IPS-20b (cell line): ENCODE results near the gene SIN3B.

Experiments used
- H3K27ac ChIP-seq: one replicate; pipeline ENCODE4 v1.5.1; 2013; ENCODE audit warnings: low read length
- H3K27me3 ChIP-seq: 2 replicates; pipeline ENCODE4 v1.6.1; 2013; ENCODE audit warnings: mild to moderate bottlenecking, low read length, inconsistent platforms; ENCODE audit not compliant: insufficient read depth
- H3K36me3 ChIP-seq: 2 replicates; pipeline ENCODE4 v1.6.1; 2013; ENCODE audit warnings: low read depth, mild to moderate bottlenecking, inconsistent platforms, low read length, moderate library complexity; ENCODE audit not compliant: insufficient read depth
- H3K4me1 ChIP-seq: 2 replicates; pipeline ENCODE4 v1.6.1; 2013; ENCODE audit warnings: mild to moderate bottlenecking, control low read depth, inconsistent platforms, low read length, moderate library complexity; ENCODE audit not compliant: insufficient read depth
- H3K4me3 ChIP-seq: 2 replicates; pipeline ENCODE4 v1.5.1; 2013; ENCODE audit warnings: mild to moderate bottlenecking, low read length, inconsistent platforms
- H3K9ac ChIP-seq: 2 replicates; pipeline ENCODE4 v1.6.1; 2013; ENCODE audit warnings: low read depth, mild to moderate bottlenecking, inconsistent platforms, low read length, moderate library complexity
- H3K9me3 ChIP-seq: 2 replicates; pipeline ENCODE4 v1.6.1; 2013; ENCODE audit warnings: mild to moderate bottlenecking, low read depth, low read length, inconsistent platforms; ENCODE audit not compliant: insufficient read depth

Gene SIN3B

DNA sequence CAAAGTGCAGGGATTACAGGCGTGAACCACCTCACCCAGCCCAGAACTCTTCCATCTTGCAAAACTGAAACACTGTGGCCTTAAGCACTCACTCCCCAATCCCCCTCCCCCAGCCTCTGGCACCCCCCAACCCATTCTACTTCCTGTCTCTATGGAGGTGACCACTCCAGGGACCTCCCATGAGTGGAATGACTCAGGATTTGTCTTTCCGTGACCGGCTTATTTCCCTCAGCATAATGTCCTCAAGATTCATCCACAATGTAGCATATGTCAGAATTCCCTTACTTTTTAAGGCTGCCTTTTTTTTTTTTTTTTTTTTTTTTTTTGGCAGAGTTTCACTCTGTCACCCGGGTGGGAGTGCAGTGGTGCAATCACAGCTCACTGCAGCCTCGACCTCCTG, 56.0 kb downstream of the SIN3B start:
- H3K4me3 ChIP-seq: no peak overlapping the region
- no peak overlapping the region for H3K27ac ChIP-seq
- peaks cover 16% of the 10 kb centered on the region for H3K9me3 ChIP-seq
- no peaks in the 10 kb centered on the region for H3K4me1 ChIP-seq
- no peak overlapping the region for H3K9ac ChIP-seq
- H3K36me3 ChIP-seq: peaks cover 4% of the 10 kb centered on the region; the same call in 1 of the 2 replicates
- no peaks in the 10 kb centered on the region for H3K27me3 ChIP-seq

DNA sequence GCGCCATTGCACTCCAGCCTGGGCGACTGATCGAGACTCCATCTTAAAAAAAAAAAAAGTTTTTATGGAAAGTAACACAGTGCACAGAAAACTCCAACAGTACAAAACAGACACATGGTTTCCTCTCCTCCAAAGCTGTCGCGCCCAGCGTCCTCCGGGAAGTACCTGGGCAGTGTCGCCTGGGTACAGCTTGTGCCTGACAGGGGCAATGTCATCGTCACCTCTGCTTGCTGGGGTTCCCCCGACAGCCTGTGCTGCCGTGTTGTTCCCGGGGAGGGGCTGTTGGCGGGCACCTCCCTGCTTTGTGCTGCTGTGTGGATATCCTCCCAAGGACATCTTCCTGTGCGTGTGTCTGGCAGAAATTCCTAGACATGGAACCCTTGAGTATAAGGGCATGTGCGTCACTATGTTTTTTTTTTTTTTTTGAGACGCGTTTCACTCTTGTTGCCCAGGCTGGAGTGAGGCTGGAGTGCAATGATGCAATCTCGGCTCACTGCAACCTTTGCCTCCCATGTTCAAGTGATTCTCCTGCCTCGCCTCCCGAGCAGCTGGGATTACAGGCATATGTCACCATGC, 57.2 kb downstream of the SIN3B start:
- Histone ChIP-seq H3K4me3 (no peak overlapping the region), H3K9ac (no peak overlapping the region), H3K27me3 (no peaks in the 10 kb centered on the region), H3K27ac (no peak overlapping the region), H3K36me3 (no peaks in the 10 kb centered on the region), H3K9me3 (peaks cover 13% of the 10 kb centered on the region), H3K4me1 (no peaks in the 10 kb centered on the region)

DNA sequence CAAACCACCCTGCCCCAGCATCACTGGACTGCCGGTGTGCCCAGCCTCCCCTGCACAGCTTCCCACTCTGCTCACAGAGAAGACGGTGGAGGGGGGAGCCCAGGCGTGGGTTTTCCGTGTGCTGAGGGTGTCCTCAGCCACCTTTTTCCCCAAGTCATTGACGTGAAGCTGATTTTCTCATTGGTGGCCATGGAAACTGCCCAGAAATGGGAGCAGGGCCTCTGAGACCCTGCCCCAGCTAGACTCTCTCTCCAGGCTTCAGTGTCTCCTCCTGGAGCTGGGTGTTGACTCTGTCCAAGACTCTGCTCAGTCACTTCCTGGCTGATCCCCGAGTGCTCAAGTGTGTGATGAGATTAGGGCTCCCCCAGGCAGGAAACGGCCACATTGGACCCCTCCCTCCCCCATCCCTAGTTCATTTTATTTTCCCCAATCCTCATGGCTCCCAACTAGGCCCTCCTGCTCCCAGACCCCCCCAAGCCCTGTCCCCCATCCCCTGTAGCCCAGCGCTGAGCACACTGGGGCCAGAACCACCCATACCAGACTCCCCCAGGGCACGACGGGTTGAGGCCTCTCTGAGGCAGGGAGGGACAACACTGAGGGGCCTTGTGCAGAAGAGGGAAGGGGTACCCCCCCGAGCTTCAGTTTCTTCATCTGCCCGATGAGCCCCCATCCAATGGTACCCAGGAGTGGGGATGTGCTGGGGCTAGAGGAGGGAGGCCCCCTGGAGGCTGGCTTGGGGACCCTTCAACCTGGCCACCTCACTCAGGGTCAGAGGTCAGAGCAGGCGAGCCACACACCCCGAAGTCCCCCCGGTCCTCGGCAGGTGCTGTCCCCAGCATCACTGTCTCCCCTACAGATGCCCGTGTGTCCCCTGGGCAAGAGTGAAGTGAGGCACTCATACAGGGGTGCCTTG, 58.4 kb downstream of the SIN3B start:
- H3K4me1 ChIP-seq: no peaks in the 10 kb centered on the region
- no peak overlapping the region for H3K4me3 ChIP-seq
- no peaks in the 10 kb centered on the region for H3K36me3 ChIP-seq
- H3K9me3 ChIP-seq: peaks cover under 1% of the 10 kb centered on the region; the same call in 1 of the 2 replicates
- no peaks in the 10 kb centered on the region for H3K27me3 ChIP-seq
- H3K9ac ChIP-seq: no peak overlapping the region
- H3K27ac ChIP-seq: no peak overlapping the region

DNA sequence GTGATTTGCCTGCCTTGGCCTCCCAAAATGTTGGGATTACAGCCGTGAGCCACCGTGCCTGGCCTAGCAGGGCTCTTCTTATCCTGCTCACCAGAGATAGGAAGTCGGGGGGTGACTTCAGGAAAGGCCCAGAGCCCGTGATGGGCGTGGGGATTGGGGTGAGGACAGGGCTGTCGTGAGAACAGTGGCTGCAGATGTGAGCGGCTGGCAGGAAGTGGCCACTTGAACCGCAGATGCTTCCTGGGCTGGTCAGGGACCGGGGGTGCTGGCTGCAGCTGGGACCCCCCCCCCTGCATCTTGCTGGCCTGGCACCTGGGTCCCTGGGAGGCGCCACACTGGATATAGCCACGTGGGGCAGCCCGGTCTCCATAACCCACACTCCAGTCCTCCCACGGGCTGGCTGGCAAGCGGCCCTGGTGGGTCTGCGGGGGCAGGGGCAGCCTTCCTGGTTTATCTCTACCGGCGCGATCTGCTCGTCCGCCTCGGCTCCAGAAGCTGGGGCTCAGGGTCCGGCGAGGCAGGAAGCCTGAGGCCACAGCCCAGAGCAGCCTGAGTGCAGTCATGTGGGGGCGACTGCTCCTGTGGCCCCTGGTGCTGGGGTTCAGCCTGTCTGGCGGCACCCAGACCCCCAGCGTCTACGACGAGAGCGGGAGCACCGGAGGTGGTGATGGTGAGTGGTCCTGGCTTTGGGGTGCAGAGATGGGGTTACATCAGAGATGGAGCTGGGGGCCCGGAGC, 59.6 kb downstream of the SIN3B start, which contains the start of gene F2RL3:
Gene F2RL3 (plus strand): TSS at position 371 of the 737 bp plus-strand sequence. CDS start 191 bp downstream, at position 562.
- no peaks in the 10 kb centered on the region for H3K9me3 ChIP-seq
- no peaks in the 10 kb centered on the region for H3K4me1 ChIP-seq
- H3K27ac ChIP-seq: no peak within 1 kb of the TSS
- no peaks in the 10 kb centered on the region for H3K36me3 ChIP-seq
- no peaks in the 10 kb centered on the region for H3K27me3 ChIP-seq
- no peak within 1 kb of the TSS for H3K9ac ChIP-seq
- no peak within 1 kb of the TSS for H3K4me3 ChIP-seq

DNA sequence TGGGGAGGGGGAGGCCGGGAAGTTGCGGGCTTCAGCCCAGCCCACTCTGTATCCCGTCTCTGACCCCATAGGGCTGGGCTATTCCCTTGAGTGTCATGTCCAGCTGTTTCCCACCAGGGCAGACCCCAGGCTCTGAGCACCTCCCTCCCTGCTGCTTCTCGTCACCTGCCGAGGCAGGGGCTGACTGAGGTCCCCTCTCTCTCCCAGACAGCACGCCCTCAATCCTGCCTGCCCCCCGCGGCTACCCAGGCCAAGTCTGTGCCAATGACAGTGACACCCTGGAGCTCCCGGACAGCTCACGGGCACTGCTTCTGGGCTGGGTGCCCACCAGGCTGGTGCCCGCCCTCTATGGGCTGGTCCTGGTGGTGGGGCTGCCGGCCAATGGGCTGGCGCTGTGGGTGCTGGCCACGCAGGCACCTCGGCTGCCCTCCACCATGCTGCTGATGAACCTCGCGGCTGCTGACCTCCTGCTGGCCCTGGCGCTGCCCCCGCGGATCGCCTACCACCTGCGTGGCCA, 60.2 kb downstream of the SIN3B start:
- H3K4me3 ChIP-seq: no peak overlapping the region
- H3K9ac ChIP-seq: no peak overlapping the region
- H3K4me1 ChIP-seq: no peaks in the 10 kb centered on the region
- H3K9me3 ChIP-seq: no peaks in the 10 kb centered on the region
- no peaks in the 10 kb centered on the region for H3K36me3 ChIP-seq
- H3K27me3 ChIP-seq: no peaks in the 10 kb centered on the region
- H3K27ac ChIP-seq: no peak overlapping the region

DNA sequence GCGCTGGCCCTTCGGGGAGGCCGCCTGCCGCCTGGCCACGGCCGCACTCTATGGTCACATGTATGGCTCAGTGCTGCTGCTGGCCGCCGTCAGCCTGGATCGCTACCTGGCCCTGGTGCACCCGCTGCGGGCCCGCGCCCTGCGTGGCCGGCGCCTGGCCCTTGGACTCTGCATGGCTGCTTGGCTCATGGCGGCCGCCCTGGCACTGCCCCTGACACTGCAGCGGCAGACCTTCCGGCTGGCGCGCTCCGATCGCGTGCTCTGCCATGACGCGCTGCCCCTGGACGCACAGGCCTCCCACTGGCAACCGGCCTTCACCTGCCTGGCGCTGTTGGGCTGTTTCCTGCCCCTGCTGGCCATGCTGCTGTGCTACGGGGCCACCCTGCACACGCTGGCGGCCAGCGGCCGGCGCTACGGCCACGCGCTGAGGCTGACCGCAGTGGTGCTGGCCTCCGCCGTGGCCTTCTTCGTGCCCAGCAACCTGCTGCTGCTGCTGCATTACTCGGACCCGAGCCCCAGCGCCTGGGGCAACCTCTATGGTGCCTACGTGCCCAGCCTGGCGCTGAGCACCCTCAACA, 60.8 kb downstream of the SIN3B start:
- no peak overlapping the region for H3K9ac ChIP-seq
- no peaks in the 10 kb centered on the region for H3K4me1 ChIP-seq

DNA sequence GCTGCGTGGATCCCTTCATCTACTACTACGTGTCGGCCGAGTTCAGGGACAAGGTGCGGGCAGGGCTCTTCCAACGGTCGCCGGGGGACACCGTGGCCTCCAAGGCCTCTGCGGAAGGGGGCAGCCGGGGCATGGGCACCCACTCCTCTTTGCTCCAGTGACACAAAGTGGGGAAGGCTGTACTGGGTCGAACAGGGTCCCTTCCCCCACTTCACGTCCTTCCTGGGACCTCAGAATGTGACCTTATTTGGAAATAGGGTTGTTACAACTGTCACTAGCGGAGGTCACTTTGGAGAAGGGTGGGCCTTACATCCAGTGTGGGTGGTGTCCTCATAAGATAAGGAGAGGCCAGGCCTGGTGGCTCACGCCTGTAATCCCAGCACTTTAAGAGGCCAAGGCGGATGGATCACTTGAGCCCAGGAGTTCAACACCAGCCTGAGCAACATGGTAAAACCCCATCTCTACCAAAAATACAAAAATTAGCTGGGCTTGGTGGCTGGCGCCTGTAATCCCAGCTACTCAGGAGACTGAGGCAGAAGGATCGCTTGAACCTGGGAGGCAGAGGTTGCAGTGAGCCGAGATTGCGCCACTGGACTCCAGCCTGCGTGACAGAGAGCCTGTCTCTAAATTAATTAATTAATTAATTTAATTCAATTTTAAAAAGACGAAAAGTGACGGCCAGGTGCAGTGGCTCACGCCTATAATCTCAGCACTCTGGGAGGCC, 61.4 kb downstream of the SIN3B start:
- Histone ChIP-seq H3K9ac (no peak overlapping the region), H3K27ac (no peak overlapping the region), H3K27me3 (peaks cover 5% of the 10 kb centered on the region; the same call in 1 of the 2 replicates), H3K36me3 (no peaks in the 10 kb centered on the region), H3K4me1 (no peaks in the 10 kb centered on the region), H3K9me3 (no peaks in the 10 kb centered on the region), H3K4me3 (no peak overlapping the region)

More for the DNA sequence above, 60.8 kb downstream of the SIN3B start:
- no peaks in the 10 kb centered on the region for H3K9me3 ChIP-seq
- H3K4me3 ChIP-seq: no peak overlapping the region
- no peak overlapping the region for H3K27ac ChIP-seq
- H3K27me3 ChIP-seq: no peaks in the 10 kb centered on the region; the same call in 1 of the 2 replicates
- no peaks in the 10 kb centered on the region for H3K36me3 ChIP-seq

DNA sequence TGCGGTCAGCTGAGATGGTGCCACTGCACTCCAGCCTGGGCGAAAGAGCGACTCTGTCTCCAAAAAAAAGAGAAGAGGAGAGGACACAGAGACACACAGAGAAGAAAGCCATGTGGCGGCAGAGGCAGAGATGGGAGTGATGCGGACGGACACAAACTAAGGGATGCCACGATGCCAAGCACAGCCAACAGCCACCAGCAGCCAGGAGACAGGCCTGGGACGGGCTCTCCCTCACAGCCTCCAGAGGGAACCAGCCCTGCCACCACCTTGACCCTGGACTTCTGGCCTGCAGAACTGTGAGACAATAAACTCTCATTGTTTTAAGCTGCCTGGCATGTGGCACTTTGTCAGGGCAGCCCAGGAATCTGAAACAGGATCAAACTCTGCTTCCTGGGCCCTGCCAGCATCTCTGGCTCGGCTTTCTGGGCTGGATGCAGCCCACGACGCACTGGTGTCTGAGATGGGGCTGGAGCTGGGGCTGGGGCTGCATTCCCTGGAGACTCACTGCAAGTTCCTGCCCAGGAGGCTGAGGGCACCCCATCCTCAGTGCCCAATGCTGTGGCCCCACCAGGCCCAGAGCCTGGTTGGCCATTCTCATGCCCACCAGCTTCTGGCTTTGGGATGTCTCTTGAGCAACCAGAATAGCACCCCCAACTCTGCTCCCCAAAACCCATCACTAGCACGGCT, 62.6 kb downstream of the SIN3B start:
- no peaks in the 10 kb centered on the region for H3K9me3 ChIP-seq

DNA sequence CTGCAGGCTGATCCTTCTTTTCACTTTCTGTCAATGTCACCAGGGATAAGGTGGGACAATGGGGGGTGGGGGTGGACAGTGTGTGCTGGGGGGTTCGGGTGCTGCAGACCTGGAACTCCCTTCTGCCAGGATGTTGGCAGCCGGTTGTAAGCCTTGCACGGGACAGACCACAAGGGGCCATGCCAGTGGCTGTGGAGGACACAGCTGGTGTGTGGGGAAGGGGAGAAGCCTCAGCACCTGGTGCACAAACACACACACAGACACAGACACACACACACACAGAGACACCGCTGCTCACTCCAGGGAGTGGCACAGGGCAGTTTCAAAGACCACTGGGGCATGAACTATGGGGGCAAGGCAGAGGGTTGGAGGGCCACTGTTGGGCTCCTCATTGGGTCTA, 63.2 kb downstream of the SIN3B start:
- Histone ChIP-seq H3K9ac (no peak overlapping the region), H3K27me3 (peaks cover 13% of the 10 kb centered on the region; the same call in 1 of the 2 replicates), H3K4me1 (no peaks in the 10 kb centered on the region), H3K4me3 (no peak overlapping the region), H3K36me3 (no peaks in the 10 kb centered on the region), H3K9me3 (no peaks in the 10 kb centered on the region), H3K27ac (no peak overlapping the region)

More for the DNA sequence above, 62.6 kb downstream of the SIN3B start:
- H3K27me3 ChIP-seq: peaks cover 12% of the 10 kb centered on the region; the same call in 1 of the 2 replicates
- no peak overlapping the region for H3K9ac ChIP-seq
- H3K4me1 ChIP-seq: no peaks in the 10 kb centered on the region
- no peaks in the 10 kb centered on the region for H3K36me3 ChIP-seq
- no peak overlapping the region for H3K27ac ChIP-seq
- no peak overlapping the region for H3K4me3 ChIP-seq

DNA sequence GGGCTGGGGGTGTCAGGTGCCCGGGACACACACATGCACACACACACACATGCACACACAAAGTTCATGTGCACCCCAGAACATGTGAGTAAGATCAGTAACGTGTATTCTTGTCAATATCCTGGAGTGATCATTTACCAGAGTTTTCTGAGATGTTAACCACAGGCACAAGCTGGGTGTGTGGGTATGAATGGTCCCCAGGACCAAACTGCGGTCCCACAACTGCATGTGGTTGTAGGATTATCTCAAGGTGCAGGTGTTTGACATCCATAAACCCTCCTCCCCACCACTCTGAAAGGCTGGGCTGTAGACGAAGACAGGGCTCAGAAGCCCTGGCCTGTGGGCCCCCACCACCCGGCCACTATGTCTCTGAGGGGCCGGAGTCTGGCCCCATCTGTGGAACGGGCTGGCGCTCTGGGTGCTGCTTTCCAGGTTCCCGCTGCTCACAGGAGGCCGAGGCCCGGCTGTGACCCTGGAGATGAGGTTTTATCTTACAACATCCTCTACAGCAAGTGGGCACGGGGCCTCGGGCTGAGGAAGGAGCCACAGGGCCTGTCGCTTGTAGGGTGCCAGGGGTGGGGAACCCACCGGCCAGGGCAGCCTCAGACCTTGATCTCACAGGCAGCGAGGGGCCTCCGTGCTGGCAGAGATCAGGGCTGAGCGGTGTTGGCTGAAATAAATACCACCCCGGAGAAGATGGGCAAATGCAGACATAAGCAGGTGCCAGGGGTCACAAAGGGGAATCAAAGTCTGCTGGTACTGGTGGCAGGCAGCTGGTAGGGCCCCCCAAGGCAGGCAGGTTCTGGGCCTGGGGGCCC, 63.9 kb downstream of the SIN3B start:
- Histone ChIP-seq H3K4me1 (no peaks in the 10 kb centered on the region), H3K4me3 (no peak overlapping the region), H3K27ac (no peak overlapping the region), H3K9ac (no peak overlapping the region; the same call in 1 of the 2 replicates), H3K9me3 (no peaks in the 10 kb centered on the region), H3K27me3 (peaks cover 20% of the 10 kb centered on the region), H3K36me3 (no peaks in the 10 kb centered on the region)
